OCI-LY1 (cell line): ENCODE results near the gene SPOPL.

Source experiments
- EZH2 ChIP-seq: fragments of 200-600 bp; sonication (generic), shearing (Covaris generic); IDR thresholded peaks from 2 replicates; pipeline ENCODE4 v1.8.0; 2017; ENCODE audit warnings: borderline replicate concordance, mixed run types, mild to moderate bottlenecking, antibody characterized with exemption, low read length, moderate library complexity, mixed read lengths
- TF ChIP-seq, protein P1 (sequence below): fragments of 200-600 bp; sonication (generic), shearing (Covaris generic); IDR thresholded peaks from 2 replicates; pipeline ENCODE4 v1.5.1; 2017; ENCODE audit warnings: mild to moderate bottlenecking, antibody characterized with exemption, low read length, moderate library complexity, mixed read lengths

DNA sequence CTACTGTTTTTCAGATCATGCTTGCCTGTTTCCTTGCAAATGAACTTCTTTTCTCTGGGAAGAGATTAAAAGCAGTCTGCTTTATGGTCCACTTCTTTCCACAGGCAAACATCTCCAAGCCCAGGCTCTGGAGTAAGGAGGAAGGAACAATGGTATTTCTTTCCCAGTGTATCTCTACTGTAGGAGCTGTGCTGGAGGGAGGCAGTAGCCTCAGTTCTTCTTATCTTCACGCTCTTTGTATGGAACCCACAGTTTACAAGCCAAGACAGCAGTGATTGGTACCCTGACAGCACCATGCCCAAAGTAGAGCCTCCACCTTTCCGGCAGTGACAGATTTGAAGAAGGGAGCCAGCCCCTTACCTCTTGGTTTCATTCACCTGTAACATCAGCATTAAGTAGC is 35.2 kb downstream of the SPOPL start:
- TF ChIP-seq, protein P1, sequence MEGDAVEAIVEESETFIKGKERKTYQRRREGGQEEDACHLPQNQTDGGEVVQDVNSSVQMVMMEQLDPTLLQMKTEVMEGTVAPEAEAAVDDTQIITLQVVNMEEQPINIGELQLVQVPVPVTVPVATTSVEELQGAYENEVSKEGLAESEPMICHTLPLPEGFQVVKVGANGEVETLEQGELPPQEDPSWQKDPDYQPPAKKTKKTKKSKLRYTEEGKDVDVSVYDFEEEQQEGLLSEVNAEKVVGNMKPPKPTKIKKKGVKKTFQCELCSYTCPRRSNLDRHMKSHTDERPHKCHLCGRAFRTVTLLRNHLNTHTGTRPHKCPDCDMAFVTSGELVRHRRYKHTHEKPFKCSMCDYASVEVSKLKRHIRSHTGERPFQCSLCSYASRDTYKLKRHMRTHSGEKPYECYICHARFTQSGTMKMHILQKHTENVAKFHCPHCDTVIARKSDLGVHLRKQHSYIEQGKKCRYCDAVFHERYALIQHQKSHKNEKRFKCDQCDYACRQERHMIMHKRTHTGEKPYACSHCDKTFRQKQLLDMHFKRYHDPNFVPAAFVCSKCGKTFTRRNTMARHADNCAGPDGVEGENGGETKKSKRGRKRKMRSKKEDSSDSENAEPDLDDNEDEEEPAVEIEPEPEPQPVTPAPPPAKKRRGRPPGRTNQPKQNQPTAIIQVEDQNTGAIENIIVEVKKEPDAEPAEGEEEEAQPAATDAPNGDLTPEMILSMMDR = no peak
- no peak for TF ChIP-seq EZH2
